ENCODE measurements around the gene SV2C.
"Not testable (repeated sequence)": the region's sequence is repeated elsewhere in the genome, so short reads cannot be mapped to it uniquely, and the experiment has no call there.

SV2C gene

DNA sequence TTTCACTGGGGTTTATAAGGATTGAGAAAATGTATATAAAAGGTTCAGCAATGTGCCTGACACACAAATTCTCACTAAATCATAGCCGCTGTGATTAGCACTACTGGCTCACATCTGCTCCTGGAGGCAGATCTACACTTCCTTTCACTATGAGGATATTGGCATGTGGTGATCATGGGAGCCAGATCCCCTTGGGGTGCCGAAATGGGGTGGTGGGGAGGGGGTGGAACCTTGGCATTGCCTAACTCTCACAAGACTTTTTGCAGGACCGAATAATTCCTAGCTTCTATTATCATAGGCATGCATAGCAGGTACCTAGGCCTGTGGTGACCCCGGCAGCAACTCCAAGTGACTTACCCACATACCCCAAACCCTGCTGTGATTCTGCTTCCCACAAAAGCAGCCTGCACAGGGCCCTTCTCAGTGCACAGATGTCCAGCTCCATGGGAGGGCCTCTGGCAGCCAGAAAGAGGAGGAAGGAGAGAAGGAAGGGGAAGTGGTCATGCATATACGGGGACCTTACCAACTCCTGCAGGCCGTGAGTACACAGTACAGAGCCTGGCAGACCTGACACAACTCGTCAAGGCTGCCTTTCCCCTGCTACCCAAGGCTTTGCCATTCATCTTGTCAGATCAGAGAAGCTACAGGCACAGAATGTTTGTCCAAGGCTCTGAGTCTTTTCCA is 258.6 kb downstream of the SV2C start:
- DNase-seq (ENCODE audit: low read depth in 3 of 3), result no peak

DNA sequence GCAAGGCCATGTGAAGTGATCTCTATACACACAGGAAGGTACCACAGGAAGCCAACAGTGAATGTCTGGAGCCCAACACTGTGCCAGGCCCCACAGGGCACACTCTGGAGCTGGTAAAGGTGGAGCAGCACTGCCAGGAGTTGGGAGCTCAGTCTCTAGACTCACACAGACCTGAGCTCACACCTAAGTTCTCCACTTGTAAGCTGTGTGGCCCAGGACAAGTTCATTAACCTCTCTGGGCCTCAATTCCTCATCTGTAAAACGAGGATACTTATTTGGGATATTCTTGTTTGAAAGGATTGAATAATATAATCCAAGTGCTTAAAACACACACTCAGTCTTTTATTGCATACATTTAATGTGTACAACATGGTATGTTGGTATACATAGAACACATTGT is 259.3 kb downstream of the SV2C start:
- DNase-seq (ENCODE audit: low read depth in 3 of 3), result no peak

DNA sequence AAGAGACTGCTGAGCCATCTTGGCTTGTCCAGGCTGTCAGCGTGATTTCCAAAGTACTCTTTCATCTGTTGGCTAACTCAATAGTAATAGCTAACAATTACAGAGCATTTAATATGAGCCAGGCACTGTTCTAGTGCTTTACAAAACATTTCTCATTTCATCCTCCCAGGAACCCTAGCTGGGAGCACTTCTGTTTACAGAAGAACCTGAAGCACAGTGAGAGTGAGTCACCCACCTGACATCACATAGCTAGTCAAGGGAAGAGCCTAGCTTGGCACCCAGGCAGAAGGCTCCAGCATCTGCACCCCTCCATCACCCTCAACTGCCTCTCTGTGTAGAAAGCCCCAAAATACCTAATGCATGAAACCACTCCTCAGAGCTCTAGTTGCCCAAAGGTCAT is 262.4 kb downstream of the SV2C start:
- no peak for DNase-seq (ENCODE audit: low read depth in 3 of 3)

DNA sequence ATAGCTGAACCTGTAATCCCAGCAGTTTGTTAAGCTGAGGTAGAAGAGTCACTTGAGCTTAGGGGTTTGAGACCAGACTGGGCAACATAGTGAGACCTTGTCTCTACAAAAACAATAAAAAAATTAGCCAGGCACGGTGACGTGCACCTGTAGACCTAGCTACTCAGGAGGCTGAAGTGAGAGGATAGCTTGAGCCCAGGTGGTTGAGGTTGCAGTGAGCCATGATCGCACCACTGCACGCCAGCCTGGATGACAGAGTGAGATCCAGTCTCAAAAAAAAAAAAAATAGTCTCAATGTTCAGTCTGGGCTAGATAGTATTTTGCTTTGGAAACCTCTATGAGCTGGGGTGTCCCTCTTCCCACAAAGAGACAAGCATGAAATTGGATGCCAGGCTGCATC is 268.0 kb downstream of the SV2C start:
- no peak for DNase-seq (ENCODE audit: low read depth in 3 of 3)

DNA sequence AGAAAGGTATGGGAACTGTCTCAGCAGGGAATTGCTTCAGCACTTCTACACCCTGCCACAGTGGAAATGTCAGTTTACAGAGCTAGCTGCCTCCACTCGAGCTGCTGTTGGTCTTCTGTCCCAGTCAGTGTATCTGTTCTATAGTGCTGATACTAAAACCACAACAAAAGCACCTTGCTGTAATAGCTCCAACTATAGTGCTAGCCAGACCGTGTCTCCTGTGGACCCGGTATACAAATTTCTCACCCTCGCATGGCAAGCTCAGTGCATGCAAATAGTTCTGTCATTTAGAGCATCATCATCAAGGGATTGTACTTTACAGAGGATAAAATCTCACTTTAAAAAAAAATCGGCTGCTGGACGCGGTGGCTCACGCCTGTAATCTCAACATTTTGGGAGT is 268.4 kb downstream of the SV2C start:
- DNase-seq (ENCODE audit: low read depth in 3 of 3), result no peak

DNA sequence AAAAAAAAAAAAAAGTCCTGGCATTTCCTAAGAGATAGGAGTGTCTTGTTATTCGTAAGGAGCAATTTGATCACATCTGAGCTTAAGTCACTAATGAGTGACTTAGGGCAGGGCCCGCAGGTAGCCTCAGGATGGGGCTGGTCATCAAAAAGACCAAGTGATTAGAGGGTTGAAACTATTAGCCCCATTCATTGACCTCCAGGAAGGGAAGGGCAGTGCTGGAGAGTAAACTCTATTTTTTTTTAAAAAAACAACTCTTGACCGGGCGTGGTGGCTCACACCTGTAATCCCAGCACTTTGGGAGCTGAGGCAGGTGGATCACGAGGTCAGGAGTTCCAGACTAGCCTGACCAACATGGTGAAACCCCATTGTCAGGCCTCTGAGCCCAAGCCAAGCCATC is 273.7 kb downstream of the SV2C start:
- DNase-seq (ENCODE audit: low read depth in 3 of 3), result no peak

DNA sequence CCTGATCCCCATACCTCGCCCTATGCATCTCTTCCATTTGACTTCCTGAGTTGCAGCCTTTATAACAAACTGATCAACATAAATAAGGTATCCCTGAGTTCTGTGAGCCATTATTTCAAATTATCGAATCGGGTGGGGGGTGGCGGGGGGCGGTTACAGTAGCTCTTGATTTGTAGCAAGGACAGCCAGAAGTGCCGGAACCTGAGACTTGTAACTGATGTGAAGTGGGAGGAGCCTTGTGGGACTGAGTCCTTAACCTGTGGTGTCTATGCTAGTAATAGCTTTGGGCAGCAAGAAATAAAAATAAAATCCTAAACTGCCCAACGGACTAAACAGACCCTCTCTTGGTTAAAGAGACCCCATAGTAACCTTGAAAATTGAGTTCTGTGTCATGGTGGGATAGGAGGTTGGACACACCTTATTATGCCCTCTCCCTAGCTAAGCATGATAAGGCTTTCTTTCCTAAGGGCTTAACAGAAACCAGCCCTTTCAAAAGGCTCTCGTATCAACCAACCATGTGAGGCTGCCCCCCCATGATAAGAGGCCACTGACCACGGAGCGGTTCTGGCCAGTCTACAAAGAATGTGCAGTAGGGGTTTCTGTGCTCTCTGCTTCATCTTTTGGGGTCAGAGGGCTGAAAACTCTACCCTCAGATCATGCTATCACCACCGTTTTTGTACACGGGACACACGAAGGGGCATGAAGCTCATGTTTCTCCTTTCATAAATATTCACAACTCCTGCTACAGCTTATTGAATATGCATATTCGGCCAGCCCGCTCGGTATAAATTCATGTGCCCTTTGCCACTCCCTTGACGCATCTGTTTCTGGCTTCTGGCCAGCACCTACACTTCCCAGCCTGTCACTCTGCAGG is 280.4 kb downstream of the SV2C start:
- DNase-seq (ENCODE audit: low read depth in 3 of 3), result no peak

DNA sequence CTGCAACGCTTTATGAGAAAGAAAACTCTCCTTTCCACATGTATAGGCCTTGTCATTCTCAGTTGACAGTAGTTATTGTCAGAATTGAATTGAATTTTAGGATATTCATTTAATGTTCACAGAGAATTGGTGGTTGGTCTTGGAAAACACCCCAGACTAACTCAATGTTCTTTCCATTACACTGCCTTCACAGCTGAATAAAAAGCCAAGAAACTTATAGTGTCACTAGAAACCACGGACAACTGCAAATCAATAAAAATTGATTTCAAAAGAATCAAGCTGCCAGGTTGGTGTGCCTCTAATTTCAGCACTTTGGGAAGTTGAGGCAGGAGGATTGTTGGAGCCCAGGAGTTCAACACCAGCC is 281.0 kb downstream of the SV2C start:
- DNase-seq (ENCODE audit: low read depth in 3 of 3), result no peak

DNA sequence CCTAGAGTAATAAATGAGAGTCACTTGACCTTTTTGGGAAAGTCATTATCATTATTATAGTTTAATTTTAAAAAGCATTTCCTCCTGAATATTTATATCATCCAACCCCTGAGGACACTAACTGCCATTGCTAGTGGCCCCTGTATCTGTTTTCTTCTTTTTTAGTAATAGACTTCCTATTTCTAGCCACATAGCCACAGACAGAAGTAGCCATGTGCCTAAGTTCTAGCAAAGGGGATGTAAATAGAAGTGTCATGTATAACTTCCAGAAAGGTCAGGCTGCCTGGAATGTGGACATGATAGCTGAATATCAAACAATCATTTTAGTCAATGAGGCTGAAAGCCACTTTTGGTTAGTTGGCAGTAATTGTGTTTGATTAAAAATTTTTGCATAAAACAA is 282.4 kb downstream of the SV2C start:
- DNase-seq (ENCODE audit: low read depth in 3 of 3), result no peak

DNA sequence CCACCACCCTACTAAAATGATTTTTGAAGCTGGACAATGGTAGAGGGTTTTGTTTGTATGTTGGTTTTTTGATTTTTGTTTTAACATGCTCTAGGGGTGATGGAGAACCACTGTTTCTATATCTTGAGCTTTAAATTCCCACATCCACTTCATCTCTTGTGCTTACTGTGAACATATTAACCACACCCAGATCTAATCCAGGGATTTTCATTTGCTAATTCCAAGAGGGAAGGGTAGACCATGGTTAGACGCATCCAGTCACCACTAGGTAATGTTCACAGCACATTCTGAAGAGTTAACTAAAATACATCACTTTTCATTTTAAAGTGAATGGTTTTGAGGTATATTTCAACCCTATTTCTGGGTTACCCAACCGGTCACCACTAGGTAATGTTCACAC is 283.4 kb downstream of the SV2C start:
- DNase-seq (ENCODE audit: low read depth in 3 of 3), result no peak

DNA sequence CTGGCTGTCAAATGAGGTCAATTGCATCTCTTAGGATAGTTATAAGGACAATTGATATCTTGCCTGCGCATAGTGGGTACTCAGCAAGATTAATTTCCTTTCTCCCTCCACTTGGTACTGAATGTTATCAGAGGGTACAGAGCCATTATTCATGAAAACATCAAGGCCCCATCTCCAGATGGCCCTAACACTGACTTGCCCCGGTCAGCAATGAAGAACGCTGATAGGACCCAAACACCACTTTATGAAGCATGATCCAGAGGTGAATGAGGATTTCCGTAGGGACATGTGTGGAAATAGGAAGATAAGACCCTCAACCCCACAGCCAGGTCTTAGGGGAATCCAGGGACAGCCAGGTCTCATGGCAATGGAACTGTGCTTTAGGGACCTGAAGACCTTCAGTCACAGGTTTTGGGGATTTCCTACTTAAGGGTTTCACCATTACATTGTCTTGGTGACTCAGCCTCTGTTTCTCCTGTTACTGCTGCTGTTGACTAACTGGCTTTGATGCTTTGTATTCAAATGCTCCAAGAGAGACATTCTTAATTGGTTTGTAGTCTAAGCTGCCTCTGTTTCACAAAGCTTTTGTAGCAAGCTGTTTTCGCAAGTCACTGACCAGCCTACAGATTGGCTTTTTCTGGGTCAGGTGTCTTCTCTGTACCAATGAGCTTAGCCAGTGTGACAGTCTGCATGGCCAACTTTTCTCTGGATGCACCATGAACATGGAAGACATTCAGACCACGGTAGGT is 284.6 kb downstream of the SV2C start:
- DNase-seq (ENCODE audit: low read depth in 3 of 3), result peak in 2 of 3 donors; percentile 22 to 25

DNA sequence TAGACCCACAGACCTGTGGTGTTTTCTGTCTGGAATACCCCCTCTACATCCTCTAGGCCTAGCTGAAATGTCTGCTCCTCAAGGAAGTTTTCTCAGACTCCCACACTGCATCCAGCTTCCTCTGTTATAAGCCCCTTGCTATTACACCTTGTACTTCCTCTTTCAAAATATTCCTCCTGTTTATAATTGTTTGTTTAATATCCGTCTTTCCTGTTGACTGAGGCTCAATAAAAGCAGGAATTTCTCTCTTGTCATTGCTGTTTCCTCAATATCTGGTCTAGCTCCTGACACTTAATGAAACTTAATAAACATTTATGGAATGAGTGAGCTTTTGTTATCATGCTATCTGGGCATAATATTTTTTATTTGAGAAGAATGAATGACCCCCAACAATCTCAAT is 285.8 kb downstream of the SV2C start:
- DNase-seq (ENCODE audit: low read depth in 3 of 3), result no peak

DNA sequence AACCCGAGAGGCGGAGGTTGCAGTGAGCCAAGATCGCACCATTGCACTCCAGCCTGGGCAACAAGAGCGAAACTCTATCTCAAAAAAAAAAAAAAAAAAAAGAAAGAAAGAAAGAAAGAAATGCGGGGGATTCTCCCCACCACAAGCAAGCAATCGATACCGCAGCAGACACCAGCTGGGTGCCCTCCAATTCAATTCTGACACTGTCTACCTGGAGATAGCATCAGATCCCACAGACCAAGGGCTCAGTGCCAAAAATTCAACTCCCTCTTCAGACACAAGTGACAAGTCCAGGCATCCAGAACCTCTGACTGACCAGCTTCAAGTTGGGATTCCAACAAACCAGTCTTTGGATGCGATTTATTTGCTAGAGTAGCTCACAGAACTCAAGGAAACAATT is 286.5 kb downstream of the SV2C start:
- DNase-seq (ENCODE audit: low read depth in 3 of 3), result not testable (repeated sequence)

DNA sequence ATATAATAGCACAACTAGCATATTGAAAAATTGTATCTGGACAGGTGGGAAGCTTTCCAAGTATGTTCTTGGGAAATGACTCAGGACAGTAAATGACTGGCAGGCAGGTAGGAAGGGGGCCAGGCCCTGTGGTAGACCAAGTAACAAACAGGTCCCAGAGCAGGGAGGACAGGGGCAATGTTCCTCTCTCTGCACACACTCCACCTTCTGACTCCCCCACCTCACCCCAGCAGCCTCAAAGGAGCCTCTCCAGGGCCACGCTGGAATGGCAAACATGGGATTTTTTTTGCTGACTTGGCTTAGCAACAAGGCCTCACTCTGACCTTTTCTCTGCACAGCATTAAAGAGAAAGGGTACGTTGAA is 288.8 kb downstream of the SV2C start:
- DNase-seq (ENCODE audit: low read depth in 3 of 3), result no peak

DNA sequence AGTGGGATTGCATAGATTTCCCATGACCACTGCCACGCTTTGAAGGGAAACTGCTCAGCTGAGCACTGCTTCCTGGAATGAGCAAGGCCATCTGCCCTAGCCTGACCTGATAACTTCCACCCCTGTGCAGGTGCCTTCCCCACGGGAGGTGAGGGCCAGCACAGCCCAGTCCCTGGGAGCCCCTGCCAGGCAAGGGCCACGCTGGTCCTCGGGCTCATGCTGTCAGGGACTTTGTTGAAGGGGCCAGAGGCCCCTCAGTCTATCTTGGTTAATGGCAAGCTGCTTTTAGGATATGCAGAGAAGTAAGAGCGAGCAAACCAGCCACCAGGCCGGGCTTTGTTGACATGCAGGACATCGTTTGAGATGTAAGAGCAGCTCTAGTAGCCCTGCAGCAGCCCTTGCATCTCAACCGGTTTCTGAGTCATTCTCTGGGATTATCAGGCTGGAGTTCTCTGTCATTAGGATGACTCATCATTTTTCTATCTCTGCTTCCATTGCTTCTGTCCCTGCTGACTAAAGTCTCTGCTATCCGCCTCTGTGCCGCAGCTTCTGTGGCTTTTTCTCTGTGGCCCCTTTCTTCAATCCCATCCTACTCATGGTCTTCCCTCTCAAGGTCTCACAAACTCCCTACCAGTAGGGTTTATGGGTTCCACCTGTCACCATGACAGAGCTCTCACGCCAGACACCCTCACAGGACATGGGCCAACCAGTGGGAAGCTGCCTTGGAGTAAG is 289.3 kb downstream of the SV2C start:
- no peak for DNase-seq (ENCODE audit: low read depth in 3 of 3)

DNA sequence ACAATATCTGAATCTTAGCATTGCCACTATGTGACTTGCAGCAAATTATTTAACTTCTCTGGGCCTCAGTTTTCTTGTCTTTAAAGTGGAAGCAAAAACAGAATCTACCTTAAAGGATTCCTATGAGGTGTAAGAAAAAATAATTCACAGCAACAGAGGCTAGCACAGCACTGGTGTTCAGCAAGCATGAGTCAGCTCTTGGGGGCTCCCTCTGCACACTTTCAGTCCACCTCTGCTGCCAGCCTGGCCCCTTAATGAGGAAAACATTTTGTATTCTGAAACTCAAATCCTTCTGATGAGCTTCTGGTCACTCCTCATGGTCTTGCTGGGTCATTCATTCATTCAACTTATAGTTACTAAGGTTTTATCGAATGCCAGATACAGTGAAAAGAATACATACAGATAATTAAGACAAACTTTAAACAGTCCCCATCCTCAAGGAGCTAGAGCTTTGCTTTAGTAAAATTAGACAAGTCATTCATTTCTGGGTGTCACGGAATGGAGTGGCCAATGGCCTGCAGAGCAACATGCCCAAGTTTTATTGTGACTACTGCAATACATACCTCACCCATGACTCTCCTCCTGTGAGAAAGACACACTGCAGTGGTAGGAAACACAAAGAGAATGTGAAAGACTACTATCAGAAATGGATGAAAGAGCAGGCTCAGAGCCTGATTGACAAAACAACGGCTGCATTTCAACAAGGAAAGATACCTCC is 293.1 kb downstream of the SV2C start:
- DNase-seq (ENCODE audit: low read depth in 3 of 3), result no peak

DNA sequence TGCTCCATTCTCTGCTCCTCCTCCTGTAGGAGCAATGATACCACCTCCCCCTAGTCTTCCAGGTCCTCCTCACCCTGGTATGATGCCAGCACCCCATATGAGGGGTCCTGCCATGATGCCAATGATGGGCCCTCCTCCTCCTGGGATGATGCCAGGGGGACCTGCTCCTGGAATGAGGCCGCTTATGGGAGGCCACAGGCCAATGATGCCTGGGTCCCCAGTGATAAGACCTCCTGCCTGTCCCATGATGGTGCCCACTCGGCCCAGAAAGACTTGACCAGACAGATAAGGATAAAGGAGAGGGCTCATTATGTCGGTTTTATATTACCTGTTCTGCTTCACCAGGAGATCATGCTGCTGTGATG is 293.7 kb downstream of the SV2C start:
- no peak for DNase-seq (ENCODE audit: low read depth in 3 of 3)

DNA sequence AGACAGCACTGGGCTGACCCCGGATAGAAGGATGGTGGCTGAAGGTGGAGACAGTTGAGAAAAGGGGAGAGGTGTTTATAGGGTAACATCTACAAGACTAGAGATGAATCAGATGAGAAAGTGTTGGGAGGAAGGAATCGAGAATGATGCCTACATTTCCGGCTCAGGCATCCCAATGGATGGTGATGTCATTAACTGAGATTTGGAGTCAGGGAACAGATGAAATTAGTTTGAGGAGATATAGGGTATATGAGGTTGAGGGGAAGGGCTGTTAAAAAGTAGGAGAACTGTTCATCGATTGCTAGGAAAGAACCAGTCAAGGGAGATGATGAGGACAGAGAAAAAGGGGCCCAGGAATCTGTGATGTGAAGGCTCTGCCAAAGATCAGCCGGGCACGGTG is 295.2 kb downstream of the SV2C start:
- no peak for DNase-seq (ENCODE audit: low read depth in 3 of 3)

DNA sequence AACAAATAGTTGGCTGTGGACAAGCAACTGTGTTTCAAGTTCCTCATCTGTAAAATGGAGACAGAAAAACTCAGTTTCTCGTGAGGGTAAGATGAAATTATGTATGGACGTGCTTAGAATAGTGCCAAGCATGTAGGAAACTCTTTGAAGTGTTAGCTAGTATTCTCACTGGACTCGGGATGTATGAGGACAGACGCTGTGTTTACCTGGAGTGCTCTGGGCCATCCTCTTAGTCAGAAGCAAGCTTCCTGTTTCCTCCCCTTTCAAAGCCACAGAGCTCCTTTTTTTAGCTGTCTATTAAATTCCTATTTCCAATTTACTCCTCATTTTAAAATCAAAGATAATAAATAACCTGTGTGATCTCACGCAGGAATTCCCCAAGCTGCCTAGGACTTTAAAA is 296.1 kb downstream of the SV2C start:
- no peak for DNase-seq (ENCODE audit: low read depth in 3 of 3)

DNA sequence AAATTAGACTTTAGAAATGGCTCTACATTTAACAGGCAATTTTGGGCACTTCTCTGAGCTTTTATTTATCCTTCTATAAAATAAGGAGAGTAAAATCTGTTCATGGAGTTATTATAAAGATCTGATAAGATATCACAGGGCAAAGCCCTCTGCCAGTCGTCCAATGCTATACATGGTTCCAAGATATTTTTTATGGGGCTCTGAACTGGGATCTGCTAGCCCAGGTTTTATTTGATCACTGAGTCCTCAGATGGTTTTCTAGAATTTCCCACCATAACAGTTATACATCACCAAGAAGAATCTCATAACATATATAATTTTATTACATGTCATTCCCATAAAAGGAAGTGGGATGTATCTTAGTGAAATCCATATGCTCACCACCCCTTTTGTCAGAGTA is 296.7 kb downstream of the SV2C start:
- DNase-seq (ENCODE audit: low read depth in 3 of 3), result no peak

DNA sequence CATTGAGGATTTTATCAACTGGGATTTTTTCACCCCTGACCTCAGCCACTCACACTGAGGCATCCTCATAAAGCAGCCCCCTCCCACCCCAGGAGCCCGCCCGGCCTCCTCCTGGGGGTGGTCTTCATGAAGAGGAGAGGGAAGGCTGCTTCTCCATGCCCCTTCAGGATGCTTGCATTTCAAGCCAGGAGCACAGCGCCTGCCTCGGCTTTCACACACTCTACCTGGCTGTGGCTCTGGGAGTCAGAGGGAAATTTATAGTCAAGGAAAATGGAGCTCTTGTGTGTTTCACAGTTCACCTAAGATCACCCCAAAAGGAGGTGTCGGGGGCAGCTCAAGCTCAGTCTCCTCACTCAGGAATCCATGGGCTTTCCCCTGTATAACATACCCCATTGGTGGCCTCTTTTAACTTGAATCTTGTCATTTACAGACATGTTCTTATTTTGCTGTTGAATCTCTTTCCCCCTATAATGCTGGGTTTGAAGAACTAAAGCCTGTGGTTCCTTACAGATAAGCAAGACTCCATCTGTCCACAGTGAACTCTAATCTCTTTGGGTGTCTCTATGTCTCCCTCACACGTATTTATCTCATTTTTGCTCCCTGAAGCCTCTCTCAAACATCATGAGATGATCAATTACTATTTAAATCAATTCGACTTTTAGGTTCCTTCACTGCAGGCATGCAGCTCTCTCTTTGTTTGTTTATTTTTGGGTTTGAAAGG is 297.3 kb downstream of the SV2C start:
- DNase-seq (ENCODE audit: low read depth in 3 of 3), result no peak

Measured in stimulated activated CD4-positive, alpha-beta T cell treated with anti-CD3 and anti-CD28 coated beads, TNF-alpha, amount 100 ng/mL, for 48 hours (primary cell).